Loucy (cell line): ENCODE results near the gene CREB3L2.

ENCODE experiments used
- H2AFZ ChIP-seq: fragments of 200-600 bp; sonication (generic); 2 replicates; pipeline ENCODE4 v1.6.0; 2016; ENCODE audit warnings: antibody characterized with exemption, mild to moderate bottlenecking, low read length, moderate library complexity
- H3F3A ChIP-seq: fragments of 200-600 bp; 2 replicates; pipeline ENCODE4 v1.6.0; 2016; ENCODE audit warnings: antibody characterized with exemption, low read depth, mild to moderate bottlenecking
- H3K27me3 ChIP-seq: fragments of 200-600 bp; sonication (generic); 2 replicates; pipeline ENCODE4 v1.6.1; 2014; ENCODE audit warnings: low read length, mild to moderate bottlenecking; ENCODE audit not compliant: insufficient read depth, poor library complexity, severe bottlenecking
- H3K36me3 ChIP-seq: fragments of 200-600 bp; sonication (generic); 2 replicates; pipeline ENCODE4 v1.6.1; 2016; ENCODE audit warnings: low read length; ENCODE audit not compliant: insufficient read depth
- H3K4me1 ChIP-seq: fragments of 200-600 bp; sonication (generic); 2 replicates; pipeline ENCODE4 v1.5.1; 2014; ENCODE audit warnings: low read length, mild to moderate bottlenecking; ENCODE audit not compliant: insufficient read depth, poor library complexity, severe bottlenecking
- H3K4me2 ChIP-seq: fragments of 200-600 bp; sonication (generic); 2 replicates; pipeline ENCODE4 v1.6.0; 2014; ENCODE audit warnings: antibody characterized with exemption, low read length, low read depth, mild to moderate bottlenecking; ENCODE audit not compliant: poor library complexity, severe bottlenecking
- H3K4me3 ChIP-seq: fragments of 200-600 bp; sonication (generic); 2 replicates; pipeline ENCODE4 v1.5.1; 2014; ENCODE audit warnings: low read length, mild to moderate bottlenecking, mixed read lengths; ENCODE audit not compliant: poor library complexity, severe bottlenecking
- H3K79me2 ChIP-seq: fragments of 200-600 bp; sonication (generic); 2 replicates; pipeline ENCODE4 v1.6.1; 2014; ENCODE audit warnings: low read length; ENCODE audit not compliant: insufficient read depth
- H3K9ac ChIP-seq: fragments of 200-600 bp; sonication (generic); 2 replicates; pipeline ENCODE4 v1.6.0; 2014; ENCODE audit warnings: mild to moderate bottlenecking, low read depth, low read length, moderate library complexity; ENCODE audit not compliant: poor library complexity, severe bottlenecking
- H3K9me2 ChIP-seq: fragments of 200-600 bp; sonication (generic); replicated peaks from 2 replicates; pipeline ENCODE4 v1.6.1; 2016; ENCODE audit warnings: low read depth, low read length, mixed read lengths
- H3K9me3 ChIP-seq: fragments of 200-600 bp; sonication (generic); 2 replicates; pipeline ENCODE4 v1.6.1; 2014; ENCODE audit warnings: mild to moderate bottlenecking, antibody characterized with exemption, low read length, low read depth; ENCODE audit not compliant: insufficient read depth
- H4K20me1 ChIP-seq: fragments of 200-600 bp; sonication (generic); 2 replicates; pipeline ENCODE4 v1.6.0; 2014; ENCODE audit warnings: antibody characterized with exemption, low read length, mild to moderate bottlenecking; ENCODE audit not compliant: insufficient read depth, poor library complexity, severe bottlenecking
- EZH2phosphoT487 ChIP-seq: fragments of 200-600 bp; IDR thresholded peaks from 2 replicates; pipeline ENCODE4 v1.6.1; 2018; ENCODE audit warnings: antibody characterized with exemption, mild to moderate bottlenecking, moderate library complexity, borderline replicate concordance
- TF ChIP-seq, protein P1 (sequence below): fragments of 200-600 bp; sonication (generic); conservative IDR thresholded peaks from 2 replicates; pipeline ENCODE4 v1.5.1; 2014; ENCODE audit warnings: mild to moderate bottlenecking, antibody characterized with exemption, low read length

CREB3L2 gene

DNA sequence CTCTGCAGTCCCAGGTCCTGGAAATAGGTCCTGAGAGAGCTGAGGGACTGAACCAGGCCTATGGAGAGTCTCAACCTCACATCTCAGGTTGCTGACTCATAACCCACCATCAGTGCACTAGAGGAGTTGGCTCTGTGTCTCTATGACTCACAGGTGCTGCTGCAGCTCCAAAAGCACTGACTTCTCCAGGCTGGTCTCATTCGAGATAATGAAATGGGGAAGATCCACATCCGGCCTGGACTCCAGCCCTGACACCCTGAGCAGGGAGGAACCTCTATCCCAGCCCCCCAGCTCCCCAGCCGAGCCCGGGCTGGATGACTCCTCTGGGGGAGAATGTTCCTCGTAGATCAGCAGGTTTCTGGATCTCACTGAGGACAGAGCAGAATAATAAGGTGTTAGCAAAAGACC is 119.6 kb downstream of the CREB3L2 start:
- Histone ChIP-seq H3K9ac (no peak overlapping the region), H3K9me3 (no peaks in the 10 kb centered on the region), H3F3A (no peaks in the 10 kb centered on the region), H3K27me3 (no peaks in the 10 kb centered on the region), H3K4me2 (no peak overlapping the region), H3K9me2 (no peaks in the 10 kb centered on the region), H3K4me3 (no peak overlapping the region), H2AFZ (no peak overlapping the region), H3K36me3 (peaks cover 96% of the 10 kb centered on the region), H4K20me1 (no peaks in the 10 kb centered on the region), H3K4me1 (no peaks in the 10 kb centered on the region), H3K79me2 (no peaks in the 10 kb centered on the region)
- TF ChIP-seq EZH2phosphoT487, result no peak

GRCh38 chr7:137881607-137882260 is 120.2 kb downstream of the CREB3L2 start:
- H4K20me1 ChIP-seq, result no peaks in the 10 kb centered on the region
- H3K9ac ChIP-seq, result no peak overlapping the region
- H3K4me2 ChIP-seq, result no peak overlapping the region
- H3F3A ChIP-seq, result no peaks in the 10 kb centered on the region
- no peaks in the 10 kb centered on the region for H3K79me2 ChIP-seq
- H3K9me2 ChIP-seq, result no peaks in the 10 kb centered on the region
- peaks cover 96% of the 10 kb centered on the region for H3K36me3 ChIP-seq
- no peak overlapping the region for H3K4me3 ChIP-seq
- H3K4me1 ChIP-seq, result no peaks in the 10 kb centered on the region
- no peak overlapping the region for H2AFZ ChIP-seq
- H3K27me3 ChIP-seq, result no peaks in the 10 kb centered on the region
- no peak for TF ChIP-seq EZH2phosphoT487
- TF ChIP-seq, protein P1, sequence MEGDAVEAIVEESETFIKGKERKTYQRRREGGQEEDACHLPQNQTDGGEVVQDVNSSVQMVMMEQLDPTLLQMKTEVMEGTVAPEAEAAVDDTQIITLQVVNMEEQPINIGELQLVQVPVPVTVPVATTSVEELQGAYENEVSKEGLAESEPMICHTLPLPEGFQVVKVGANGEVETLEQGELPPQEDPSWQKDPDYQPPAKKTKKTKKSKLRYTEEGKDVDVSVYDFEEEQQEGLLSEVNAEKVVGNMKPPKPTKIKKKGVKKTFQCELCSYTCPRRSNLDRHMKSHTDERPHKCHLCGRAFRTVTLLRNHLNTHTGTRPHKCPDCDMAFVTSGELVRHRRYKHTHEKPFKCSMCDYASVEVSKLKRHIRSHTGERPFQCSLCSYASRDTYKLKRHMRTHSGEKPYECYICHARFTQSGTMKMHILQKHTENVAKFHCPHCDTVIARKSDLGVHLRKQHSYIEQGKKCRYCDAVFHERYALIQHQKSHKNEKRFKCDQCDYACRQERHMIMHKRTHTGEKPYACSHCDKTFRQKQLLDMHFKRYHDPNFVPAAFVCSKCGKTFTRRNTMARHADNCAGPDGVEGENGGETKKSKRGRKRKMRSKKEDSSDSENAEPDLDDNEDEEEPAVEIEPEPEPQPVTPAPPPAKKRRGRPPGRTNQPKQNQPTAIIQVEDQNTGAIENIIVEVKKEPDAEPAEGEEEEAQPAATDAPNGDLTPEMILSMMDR, result no peak
- no peaks in the 10 kb centered on the region for H3K9me3 ChIP-seq

GRCh38 chr7:137880432-137880831 is 121.5 kb downstream of the CREB3L2 start:
- no peak overlapping the region for H3K4me2 ChIP-seq
- no peaks in the 10 kb centered on the region for H3K9me3 ChIP-seq
- no peak overlapping the region for H2AFZ ChIP-seq
- no peak overlapping the region for H3K4me3 ChIP-seq
- no peak overlapping the region for H3K9ac ChIP-seq
- TF ChIP-seq, protein P1, result no peak
- no peak for TF ChIP-seq EZH2phosphoT487
- H3K27me3 ChIP-seq, result no peaks in the 10 kb centered on the region
- H3F3A ChIP-seq, result no peaks in the 10 kb centered on the region
- H3K4me1 ChIP-seq, result no peaks in the 10 kb centered on the region
- H3K36me3 ChIP-seq, result peaks cover 98% of the 10 kb centered on the region
- no peaks in the 10 kb centered on the region for H3K9me2 ChIP-seq
- no peaks in the 10 kb centered on the region for H4K20me1 ChIP-seq
- H3K79me2 ChIP-seq, result no peaks in the 10 kb centered on the region
